ENCODE data around the gene GFI1.

The GFI1 gene

DNA sequence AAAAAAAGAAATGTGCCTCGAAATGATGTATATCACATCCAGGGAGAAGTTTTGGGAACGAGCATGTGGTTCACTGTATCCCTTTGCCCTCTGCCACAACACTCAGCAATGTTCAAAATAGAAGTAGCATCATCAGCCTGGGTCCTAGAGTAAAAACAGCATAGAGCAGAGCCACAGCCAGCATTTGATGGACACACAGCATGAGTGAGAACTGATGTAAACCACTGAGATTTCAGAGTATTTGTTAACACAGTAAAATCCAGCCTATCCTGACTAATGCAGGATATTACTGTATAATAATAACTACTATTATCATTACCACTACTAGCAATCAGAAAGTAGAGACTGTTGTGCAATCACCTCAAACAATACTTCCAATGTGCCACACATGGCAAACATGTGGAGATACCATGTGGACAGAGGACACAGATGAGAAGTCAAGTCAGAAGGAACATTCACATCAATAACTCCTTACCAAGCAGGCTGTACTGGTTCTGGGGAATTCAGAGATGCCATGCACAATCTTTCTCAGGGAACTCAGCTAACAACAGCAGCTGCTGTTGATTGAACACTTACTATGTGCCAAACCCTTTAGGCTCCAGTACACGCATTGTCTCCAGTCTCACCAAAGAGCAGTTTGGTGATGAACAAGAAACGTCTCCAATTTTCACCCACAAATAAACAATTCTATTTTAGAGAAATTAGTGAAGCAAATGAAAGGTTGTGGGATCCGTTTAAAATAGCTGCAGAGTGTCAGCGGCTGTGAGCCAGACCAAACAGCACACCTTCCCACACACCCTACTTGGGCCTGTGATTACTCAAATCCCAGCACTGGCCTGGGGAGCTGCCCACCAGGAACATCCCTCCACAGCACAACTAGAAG is 16.6 kb upstream of the GFI1 start:
- peak; percentile 65; the same call in 1 of the 2 replicates for TF ChIP-seq MAX (IDR thresholded peaks at IDR 0.05; ENCODE audit: low read depth, low read length)
- TF ChIP-seq MYC (IDR thresholded peaks at IDR 0.05; ENCODE audit: low read depth, low read length) = no peak
- H3K4me3 ChIP-seq (ENCODE audit: low read depth, low read length) = no peak overlapping the region
- no peak for DNase-seq (ENCODE audit: low read depth)

DNA sequence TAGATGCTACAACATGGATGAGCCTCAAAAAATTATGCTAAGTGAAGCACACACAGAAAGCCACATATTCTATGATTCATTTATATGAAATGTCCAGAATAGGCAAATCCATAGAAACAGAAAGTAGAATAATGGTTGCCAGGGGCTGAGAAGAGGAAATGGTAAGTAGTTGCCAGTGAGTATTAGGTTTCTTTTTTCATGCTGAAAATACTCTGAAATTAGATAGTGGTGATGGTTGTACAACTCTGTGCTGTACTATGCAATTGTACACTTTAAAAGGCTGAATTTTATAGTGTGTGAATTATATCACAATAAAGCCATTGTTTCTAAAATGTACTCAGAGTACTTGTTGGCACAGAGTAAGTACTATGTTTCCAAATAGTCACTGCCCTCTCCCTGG is 15.5 kb upstream of the GFI1 start:
- TF ChIP-seq, protein P1, sequence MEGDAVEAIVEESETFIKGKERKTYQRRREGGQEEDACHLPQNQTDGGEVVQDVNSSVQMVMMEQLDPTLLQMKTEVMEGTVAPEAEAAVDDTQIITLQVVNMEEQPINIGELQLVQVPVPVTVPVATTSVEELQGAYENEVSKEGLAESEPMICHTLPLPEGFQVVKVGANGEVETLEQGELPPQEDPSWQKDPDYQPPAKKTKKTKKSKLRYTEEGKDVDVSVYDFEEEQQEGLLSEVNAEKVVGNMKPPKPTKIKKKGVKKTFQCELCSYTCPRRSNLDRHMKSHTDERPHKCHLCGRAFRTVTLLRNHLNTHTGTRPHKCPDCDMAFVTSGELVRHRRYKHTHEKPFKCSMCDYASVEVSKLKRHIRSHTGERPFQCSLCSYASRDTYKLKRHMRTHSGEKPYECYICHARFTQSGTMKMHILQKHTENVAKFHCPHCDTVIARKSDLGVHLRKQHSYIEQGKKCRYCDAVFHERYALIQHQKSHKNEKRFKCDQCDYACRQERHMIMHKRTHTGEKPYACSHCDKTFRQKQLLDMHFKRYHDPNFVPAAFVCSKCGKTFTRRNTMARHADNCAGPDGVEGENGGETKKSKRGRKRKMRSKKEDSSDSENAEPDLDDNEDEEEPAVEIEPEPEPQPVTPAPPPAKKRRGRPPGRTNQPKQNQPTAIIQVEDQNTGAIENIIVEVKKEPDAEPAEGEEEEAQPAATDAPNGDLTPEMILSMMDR (IDR thresholded peaks at IDR 0.05; ENCODE audit: low read depth, low read length) = no peak
- TF ChIP-seq MAX (IDR thresholded peaks at IDR 0.05; ENCODE audit: low read depth, low read length) = no peak
- no peak overlapping the region for H3K4me3 ChIP-seq (ENCODE audit: low read depth, low read length)
- no peak for DNase-seq (ENCODE audit: low read depth)

- TF ChIP-seq POLR2A (IDR thresholded peaks at IDR 0.05; ENCODE audit: extremely low read depth, insufficient read length) (no peak), MAX (IDR thresholded peaks at IDR 0.05; ENCODE audit: low read depth, low read length) (no peak), MYC (IDR thresholded peaks at IDR 0.05; ENCODE audit: low read depth, low read length) (no peak)
- TF ChIP-seq, protein P1 (IDR thresholded peaks at IDR 0.05; ENCODE audit: low read depth, low read length) = no peak
- no peak for DNase-seq (ENCODE audit: low read depth)
- no peak overlapping the region for H3K4me3 ChIP-seq (ENCODE audit: low read depth, low read length)
These were observed 13.8 kb upstream of the GFI1 start for GRCh38 chr1:92500552-92500951.

- no peak for DNase-seq (ENCODE audit: low read depth)
- TF ChIP-seq POLR2A (IDR thresholded peaks at IDR 0.05; ENCODE audit: extremely low read depth, insufficient read length) (no peak), MYC (IDR thresholded peaks at IDR 0.05; ENCODE audit: low read depth, low read length) (no peak), MAX (IDR thresholded peaks at IDR 0.05; ENCODE audit: low read depth, low read length) (no peak)
- TF ChIP-seq, protein P1 (IDR thresholded peaks at IDR 0.05; ENCODE audit: low read depth, low read length) = no peak
- H3K4me3 ChIP-seq (ENCODE audit: low read depth, low read length) = no peak overlapping the region
These were observed 8.8 kb upstream of the GFI1 start for GRCh38 chr1:92495392-92496063.

- H3K4me3 ChIP-seq (ENCODE audit: low read depth, low read length) = no peak overlapping the region
- TF ChIP-seq POLR2A (IDR thresholded peaks at IDR 0.05; ENCODE audit: extremely low read depth, insufficient read length) = no peak
- no peak for TF ChIP-seq MYC (IDR thresholded peaks at IDR 0.05; ENCODE audit: low read depth, low read length)
- TF ChIP-seq, protein P1 (IDR thresholded peaks at IDR 0.05; ENCODE audit: low read depth, low read length) = no peak
- TF ChIP-seq MAX (IDR thresholded peaks at IDR 0.05; ENCODE audit: low read depth, low read length) = no peak
- no peak for DNase-seq (ENCODE audit: low read depth)
These were observed 7.9 kb upstream of the GFI1 start for GRCh38 chr1:92494485-92495141.

- DNase-seq (ENCODE audit: low read depth) = no peak
- TF ChIP-seq POLR2A (IDR thresholded peaks at IDR 0.05; ENCODE audit: extremely low read depth, insufficient read length) (no peak), MAX (IDR thresholded peaks at IDR 0.05; ENCODE audit: low read depth, low read length) (no peak), MYC (IDR thresholded peaks at IDR 0.05; ENCODE audit: low read depth, low read length) (no peak)
- TF ChIP-seq, protein P1 (IDR thresholded peaks at IDR 0.05; ENCODE audit: low read depth, low read length) = no peak
These were observed 6.4 kb upstream of the GFI1 start for GRCh38 chr1:92493139-92493538.

More at GRCh38 chr1:92493139-92493538, 6.4 kb upstream of the GFI1 start:
- H3K4me3 ChIP-seq (ENCODE audit: low read depth, low read length) = no peak overlapping the region
